PC-9 (cell line): Measurements from ENCODE around the gene FARS2. TPM values are rescaled to one million over a fixed set of nuclear protein-coding genes. Genes with fewer than 3 reads are reported as not detected.

Experiments used
- BruUV-seq: library from RNA; stranded (reverse); fragments of 400-500 nt; replicated peaks from 2 replicates; lab custom pipeline; 2021; lab: Mats Ljungman, UMichigan
- CTCF ChIA-PET: fragments of 300-600 bp; sonication (Branson Sonifier 250); formaldehyde crosslinking; loops from one replicate; lab custom pipeline; 2022; ENCODE audit warnings: antibody characterized with exemption; lab: Charles Lee
- POLR2A ChIA-PET: fragments of 300-600 bp; sonication (Branson Sonifier 250); formaldehyde crosslinking; loops from one replicate; lab custom pipeline; 2022; ENCODE audit warnings: antibody characterized with exemption; ENCODE audit not compliant: unreplicated experiment; lab: Charles Lee
- DNase-seq, 2 experiments: peaks; one replicate each; pipeline versions ENCODE4 v3.0.0 to v3.0.0-alpha.2; 2015 to 2022; ENCODE audit warnings: mixed read lengths in 1 of 2
- H2AFZ ChIP-seq: fragments of 200-600 bp; sonication (generic); 2 replicates; pipeline ENCODE4 v1.8.1; 2017; ENCODE audit warnings: antibody characterized with exemption
- H3F3A ChIP-seq: fragments of 200-600 bp; sonication (generic); 2 replicates; pipeline ENCODE4 v1.8.1; 2017; ENCODE audit warnings: antibody characterized with exemption, mild to moderate bottlenecking, low read depth; ENCODE audit not compliant: insufficient read depth
- H3K27ac ChIP-seq: fragments of 200-600 bp; sonication (generic); 2 replicates; pipeline ENCODE4 v1.6.1; 2016; ENCODE audit warnings: mixed run types
- H3K27me3 ChIP-seq: fragments of 200-600 bp; sonication (generic); 2 replicates; pipeline ENCODE4 v1.6.1; 2016; ENCODE audit warnings: low read depth, mixed run types; ENCODE audit not compliant: insufficient read depth
- H3K36me3 ChIP-seq: fragments of 200-600 bp; sonication (generic); 2 replicates; pipeline ENCODE4 v1.6.1; 2016; ENCODE audit warnings: low read depth, mixed run types
- H3K4me1 ChIP-seq: fragments of 200-600 bp; sonication (generic); replicated peaks from 2 replicates; pipeline ENCODE4 v1.6.1; 2016; ENCODE audit warnings: mixed run types; ENCODE audit not compliant: insufficient read depth
- H3K4me2 ChIP-seq: fragments of 200-600 bp; sonication (generic); 2 replicates; pipeline ENCODE4 v1.6.1; 2017; ENCODE audit warnings: mixed run types
- H3K4me3 ChIP-seq: fragments of 200-600 bp; sonication (generic); 2 replicates; pipeline ENCODE4 v1.6.1; 2016; ENCODE audit warnings: mixed run types
- H3K79me2 ChIP-seq: fragments of 200-600 bp; sonication (generic); 2 replicates; pipeline ENCODE4 v1.6.1; 2017; ENCODE audit warnings: low read depth, mixed run types
- H3K9me2 ChIP-seq: fragments of 200-600 bp; sonication (generic); 2 replicates; pipeline ENCODE4 v1.8.1; 2017; ENCODE audit warnings: mild to moderate bottlenecking; ENCODE audit not compliant: insufficient read depth
- H3K9me3 ChIP-seq: fragments of 200-600 bp; sonication (generic); 2 replicates; pipeline ENCODE4 v1.8.1; 2016; ENCODE audit warnings: low read depth; ENCODE audit not compliant: insufficient read depth
- H4K20me1 ChIP-seq: fragments of 200-600 bp; sonication (generic); 2 replicates; pipeline ENCODE4 v1.8.1; 2017; ENCODE audit not compliant: insufficient read depth
- CTCF ChIP-seq: fragments of 200-600 bp; sonication (generic); conservative IDR thresholded peaks from 2 replicates; pipeline ENCODE4 v1.6.1; 2017; ENCODE audit warnings: mixed run types, antibody characterized with exemption, mild to moderate bottlenecking, moderate library complexity
- EZH2 ChIP-seq: fragments of 200-600 bp; sonication (generic); IDR thresholded peaks from 2 replicates; pipeline ENCODE4 v1.8.0; 2017; ENCODE audit warnings: antibody characterized with exemption, low read depth
- intact Hi-C: fragments of 100-400 bp; cut with micrococcal nuclease; formaldehyde crosslinking; loops from one replicate; pipeline ENCODE4 v1.10.0; 2022; ENCODE audit not compliant: unreplicated experiment
- total RNA-seq: library from RNA; stranded (reverse); gene quantifications from 2 replicates; pipeline ENCODE4 v1.2.3, GENCODE V29; 2021

FARS2 gene
- total RNA-seq, 1 experiment from 2014 or later = 26.7 TPM

GRCh38 chr6:5776706-5777390 lies 515.5 kb downstream of the FARS2 start:
- intact Hi-C loops = no loop called here
- no peaks in the 10 kb centered on the region for H3K4me1 ChIP-seq
- POLR2A ChIA-PET = no interaction called here
- H3K9me3 ChIP-seq = no peaks in the 10 kb centered on the region
- TF ChIP-seq EZH2 = no peak
- no peak for TF ChIP-seq CTCF
- H3F3A ChIP-seq = no peaks in the 10 kb centered on the region
- no peak for DNase-seq
- no peaks in the 10 kb centered on the region for H3K9me2 ChIP-seq
- H3K4me2 ChIP-seq = no peak overlapping the region
- CTCF ChIA-PET = no interaction called here
- no peak overlapping the region for H3K4me3 ChIP-seq
- no peak overlapping the region for H3K27ac ChIP-seq
- H4K20me1 ChIP-seq = no peaks in the 10 kb centered on the region
- BruUV-seq = no TSS peak
- H2AFZ ChIP-seq = no peak overlapping the region
- H3K79me2 ChIP-seq = no peaks in the 10 kb centered on the region
- no peaks in the 10 kb centered on the region for H3K36me3 ChIP-seq
- no peaks in the 10 kb centered on the region for H3K27me3 ChIP-seq

- no peaks in the 10 kb centered on the region for H3K79me2 ChIP-seq
- intact Hi-C loops = no loop called here
- no peaks in the 10 kb centered on the region for H3K27me3 ChIP-seq
- H3K4me2 ChIP-seq = no peak overlapping the region
- CTCF ChIA-PET = no interaction called here
- H3K4me3 ChIP-seq = no peak overlapping the region
- POLR2A ChIA-PET = interaction anchor here (0.5 kb wide), 1 partner anchor 1504 kb away, joined by 6 read pairs; no protein-coding TSS in a partner anchor
- H3K27ac ChIP-seq = no peak overlapping the region
- H3K4me1 ChIP-seq = no peaks in the 10 kb centered on the region
- H3F3A ChIP-seq = no peaks in the 10 kb centered on the region
- no peak overlapping the region for H2AFZ ChIP-seq
- no TSS peak for BruUV-seq
- H3K36me3 ChIP-seq = no peaks in the 10 kb centered on the region
- H3K9me3 ChIP-seq = no peaks in the 10 kb centered on the region
- DNase-seq = no peak
- no peaks in the 10 kb centered on the region for H3K9me2 ChIP-seq
- no peak for TF ChIP-seq CTCF
- no peak for TF ChIP-seq EZH2
- no peaks in the 10 kb centered on the region for H4K20me1 ChIP-seq
Measured at GRCh38 chr6:5778317-5778857, 517.1 kb downstream of the FARS2 start.

- no peak for TF ChIP-seq EZH2
- no peak for TF ChIP-seq CTCF
- BruUV-seq = no TSS peak
- ChIA-PET POLR2A (no interaction called here), CTCF (no interaction called here)
- Histone ChIP-seq H3K4me3 (no peak overlapping the region), H3K9me2 (no peaks in the 10 kb centered on the region), H3K9me3 (no peaks in the 10 kb centered on the region), H2AFZ (no peak overlapping the region), H3K79me2 (no peaks in the 10 kb centered on the region), H3F3A (no peaks in the 10 kb centered on the region), H3K36me3 (no peaks in the 10 kb centered on the region), H3K27ac (no peak overlapping the region), H3K4me1 (no peaks in the 10 kb centered on the region), H3K27me3 (no peaks in the 10 kb centered on the region), H3K4me2 (no peak overlapping the region), H4K20me1 (no peaks in the 10 kb centered on the region)
- intact Hi-C loops = no loop called here
- DNase-seq = no peak
Measured at GRCh38 chr6:5778906-5779305, 517.6 kb downstream of the FARS2 start.
